HCT116 (cell line): ENCODE results near the gene CD34. TPM values are rescaled to one million over a fixed set of nuclear protein-coding genes. Genes with fewer than 3 reads are reported as not detected.

Source experiments
- ATAC-seq: fragments of 200-7000 bp; cut with Tn5 transposase; 2 replicates; pipeline ENCODE4 v1.9.1; 2020; ENCODE audit warnings: mild to moderate bottlenecking, moderate library complexity
- BruUV-seq: library from RNA; stranded (reverse); fragments of 400-500 nt; replicated peaks from 2 replicates; lab custom pipeline; 2021; lab: Mats Ljungman, UMichigan
- CTCF ChIA-PET: fragments of 300-600 bp; sonication (Branson Sonifier 250); formaldehyde crosslinking; loops from one replicate; lab custom pipeline; 2021; ENCODE audit warnings: antibody characterized with exemption; lab: Charles Lee
- POLR2A ChIA-PET: fragments of 300-600, 350-600 bp; sonication (Branson Sonifier 250); formaldehyde crosslinking; loops from one replicate; lab custom pipeline; 2021; ENCODE audit warnings: antibody characterized with exemption; lab: Charles Lee
- RAD21 ChIA-PET, 2 experiments: fragments of 300-600 bp; sonication (Branson Sonifier 250); formaldehyde crosslinking; loops; one replicate each; lab custom pipeline; 2023; ENCODE audit warnings: low total read pairs in 2 of 2; ENCODE audit not compliant: uncharacterized antibody in 2 of 2, unreplicated experiment in 2 of 2, low non-redundant PET in 1 of 2; lab: Charles Lee
- DNase-seq: peaks from one replicate; pipeline ENCODE4 v3.0.0-alpha.2; 2010; ENCODE audit warnings: low read depth, low spot score
- H2AFZ ChIP-seq: fragments of 200-600 bp; shearing (Covaris generic), sonication (generic); 2 replicates; pipeline ENCODE4 v1.6.1; 2017; ENCODE audit warnings: low read depth, mixed run types, mixed read lengths, antibody characterized with exemption, low read length; ENCODE audit not compliant: poor library complexity, severe bottlenecking
- H3K27ac ChIP-seq: 2 replicates; pipeline ENCODE4 v1.5.1; 2012; ENCODE audit warnings: low read depth, low read length
- H3K27me3 ChIP-seq: fragments of 200-600 bp; sonication (generic); 2 replicates; pipeline ENCODE4 v1.6.1; 2016; ENCODE audit warnings: mixed run types, low read length, mixed read lengths; ENCODE audit not compliant: insufficient read depth
- H3K36me3 ChIP-seq, 2 experiments: fragments of 200-500 bp in 1 of 2; fragments of 200-600 bp in 1 of 2; sonication (Bioruptor generic) in 1 of 2; sonication (generic) in 1 of 2; 2 replicates each; pipeline versions ENCODE4 v1.5.1 to v1.6.1; 2014 to 2016; ENCODE audit warnings: low read length in 2 of 2, inconsistent platforms in 1 of 2, mixed read lengths in 1 of 2, mixed run types in 1 of 2; ENCODE audit not compliant: insufficient read depth in 2 of 2, control insufficient read depth in 1 of 2
- H3K4me1 ChIP-seq, 2 experiments: fragments of 200-600 bp in 1 of 2; sonication (generic) in 1 of 2; 2 replicates each; pipeline versions ENCODE4 v1.5.1 to v1.6.1; 2012 to 2017; ENCODE audit warnings: low read length in 2 of 2, inconsistent platforms in 1 of 2, mild to moderate bottlenecking in 1 of 2, mixed read lengths in 1 of 2, mixed run types in 1 of 2, moderate library complexity in 1 of 2; ENCODE audit not compliant: insufficient read depth in 2 of 2, control insufficient read depth in 1 of 2
- H3K4me2 ChIP-seq: fragments of 200-600 bp; sonication (generic); 2 replicates; pipeline ENCODE4 v1.6.1; 2017; ENCODE audit warnings: mixed run types, low read length, mixed read lengths
- H3K4me3 ChIP-seq, 2 experiments: fragments of 200-600 bp in 1 of 2; sonication (generic) in 1 of 2; replicated peaks in 1 of 2; 2 replicates each; pipeline ENCODE4 v1.5.1; 2011 to 2016; ENCODE audit warnings: low read length in 2 of 2, control low read depth in 1 of 2, low read depth in 1 of 2, mild to moderate bottlenecking in 1 of 2, mixed read lengths in 1 of 2, mixed run types in 1 of 2
- H3K79me2 ChIP-seq: fragments of 200-600 bp; sonication (generic); 2 replicates; pipeline ENCODE4 v1.6.1; 2017; ENCODE audit warnings: mild to moderate bottlenecking, mixed run types, low read length, moderate library complexity, mixed read lengths; ENCODE audit not compliant: insufficient read depth
- H3K9ac ChIP-seq: fragments of 200-600 bp; sonication (generic); 2 replicates; pipeline ENCODE4 v1.6.1; 2016; ENCODE audit warnings: low read length, mixed read lengths
- H3K9me2 ChIP-seq: fragments of 200-600 bp; sonication (generic), shearing (Covaris generic); 2 replicates; pipeline ENCODE4 v1.6.1; 2017; ENCODE audit warnings: mixed run types, mild to moderate bottlenecking, moderate library complexity; ENCODE audit not compliant: insufficient read depth
- H3K9me3 ChIP-seq, 2 experiments: fragments of 200-500 bp in 1 of 2; fragments of 200-600 bp in 1 of 2; sonication (Bioruptor generic) in 1 of 2; sonication (generic) in 1 of 2; 2 replicates each; pipeline ENCODE4 v1.6.1; 2014 to 2017; ENCODE audit warnings: low read length in 2 of 2, mixed read lengths in 2 of 2, inconsistent platforms in 1 of 2, low read depth in 1 of 2, mild to moderate bottlenecking in 1 of 2, mixed run types in 1 of 2, moderate library complexity in 1 of 2; ENCODE audit not compliant: control insufficient read depth in 1 of 2, insufficient read depth in 1 of 2
- H4K20me1 ChIP-seq: fragments of 200-600 bp; sonication (generic), shearing (Covaris generic); 2 replicates; pipeline ENCODE4 v1.6.1; 2017; ENCODE audit warnings: mixed run types, mild to moderate bottlenecking, moderate library complexity; ENCODE audit not compliant: insufficient read depth
- EZH2phosphoT487 ChIP-seq: fragments of 200-600 bp; IDR thresholded peaks from 2 replicates; pipeline ENCODE4 v1.6.1; 2018; ENCODE audit warnings: antibody characterized with exemption, borderline replicate concordance
- RAD21 ChIP-seq: IDR thresholded peaks from 2 replicates; pipeline ENCODE4 v1.6.1; 2012; ENCODE audit warnings: low read depth, mild to moderate bottlenecking
- TCF7L2 ChIP-seq: IDR thresholded peaks from 2 replicates; pipeline ENCODE4 v1.7.0; 2011; ENCODE audit warnings: borderline replicate concordance, inconsistent platforms; ENCODE audit not compliant: insufficient read depth, insufficient read length; ENCODE audit errors: extremely low read depth
- intact Hi-C: fragments of 100-400 bp; cut with micrococcal nuclease; formaldehyde crosslinking; loops from 2 replicates; pipeline ENCODE4 v1.10.0; 2022
- total RNA-seq: library from RNA; stranded (reverse); gene quantifications from one replicate; pipeline ENCODE4 v1.2.1, GENCODE V29; 2021; ENCODE audit not compliant: unreplicated experiment
- TF ChIP-seq, protein P1 (sequence below): IDR thresholded peaks from 2 replicates; pipeline ENCODE4 v1.6.1; 2012; ENCODE audit warnings: low read depth
- TF ChIP-seq, protein P2 (sequence below), 3 experiments: fragments of 200-600 bp in 1 of 3; sonication (generic) in 1 of 3; IDR thresholded peaks in 2 of 3; conservative IDR thresholded peaks in 1 of 3; 2 replicates each; pipeline ENCODE4 v1.5.1; 2012 to 2017; ENCODE audit warnings: low read depth in 2 of 3, low read length in 2 of 3, antibody characterized with exemption in 1 of 3, borderline replicate concordance in 1 of 3, control low read depth in 1 of 3, mild to moderate bottlenecking in 1 of 3, mixed read lengths in 1 of 3, mixed run types in 1 of 3, moderate library complexity in 1 of 3; ENCODE audit not compliant: insufficient read depth in 1 of 3

CD34 gene
- total RNA-seq, 1 experiment from 2014 or later: 0.07 TPM

DNA sequence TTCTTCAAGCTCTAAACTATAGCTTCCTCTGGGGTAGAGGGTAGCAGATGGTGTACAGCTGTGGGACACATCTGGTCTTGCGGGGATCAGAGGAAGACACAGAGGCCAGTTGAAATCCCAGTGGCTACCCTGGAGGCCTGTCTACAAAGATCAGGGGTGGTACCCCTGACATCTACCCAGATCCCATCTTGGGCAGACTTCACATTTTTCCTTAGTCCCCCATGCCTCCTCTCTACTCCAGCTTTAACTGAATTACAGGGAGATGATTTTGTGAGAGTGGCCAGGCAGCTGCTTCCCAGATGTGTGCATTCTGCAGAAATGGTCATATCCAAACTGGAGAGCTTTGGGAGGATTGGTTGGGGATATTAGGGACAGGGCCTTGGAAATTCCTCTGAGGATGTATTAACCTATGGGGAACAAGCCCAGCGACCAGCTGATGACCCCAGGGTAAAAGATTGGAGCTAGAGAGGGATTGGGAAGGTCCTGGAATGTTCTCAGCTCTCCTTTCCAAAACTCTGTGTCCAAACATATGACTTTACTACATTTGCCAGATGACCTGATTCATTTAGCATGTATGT, 9.6 kb upstream of the CD34 start:
- Histone ChIP-seq H3K36me3 (no peaks in the 10 kb centered on the region), H3K4me2 (no peak overlapping the region), H3K79me2 (no peaks in the 10 kb centered on the region), H3K4me1 (no peaks in the 10 kb centered on the region), H3K9ac (no peak overlapping the region), H2AFZ (no peak overlapping the region), H3K27me3 (0 out of 2 replicates have a peak, but pooled peaks cover 6% of the 10 kb centered on the region), H3K9me3 (no peaks in the 10 kb centered on the region), H3K9me2 (no peaks in the 10 kb centered on the region), H3K27ac (no peak overlapping the region), H4K20me1 (no peaks in the 10 kb centered on the region), H3K4me3 (no peak overlapping the region)
- TF ChIP-seq, protein P1, sequence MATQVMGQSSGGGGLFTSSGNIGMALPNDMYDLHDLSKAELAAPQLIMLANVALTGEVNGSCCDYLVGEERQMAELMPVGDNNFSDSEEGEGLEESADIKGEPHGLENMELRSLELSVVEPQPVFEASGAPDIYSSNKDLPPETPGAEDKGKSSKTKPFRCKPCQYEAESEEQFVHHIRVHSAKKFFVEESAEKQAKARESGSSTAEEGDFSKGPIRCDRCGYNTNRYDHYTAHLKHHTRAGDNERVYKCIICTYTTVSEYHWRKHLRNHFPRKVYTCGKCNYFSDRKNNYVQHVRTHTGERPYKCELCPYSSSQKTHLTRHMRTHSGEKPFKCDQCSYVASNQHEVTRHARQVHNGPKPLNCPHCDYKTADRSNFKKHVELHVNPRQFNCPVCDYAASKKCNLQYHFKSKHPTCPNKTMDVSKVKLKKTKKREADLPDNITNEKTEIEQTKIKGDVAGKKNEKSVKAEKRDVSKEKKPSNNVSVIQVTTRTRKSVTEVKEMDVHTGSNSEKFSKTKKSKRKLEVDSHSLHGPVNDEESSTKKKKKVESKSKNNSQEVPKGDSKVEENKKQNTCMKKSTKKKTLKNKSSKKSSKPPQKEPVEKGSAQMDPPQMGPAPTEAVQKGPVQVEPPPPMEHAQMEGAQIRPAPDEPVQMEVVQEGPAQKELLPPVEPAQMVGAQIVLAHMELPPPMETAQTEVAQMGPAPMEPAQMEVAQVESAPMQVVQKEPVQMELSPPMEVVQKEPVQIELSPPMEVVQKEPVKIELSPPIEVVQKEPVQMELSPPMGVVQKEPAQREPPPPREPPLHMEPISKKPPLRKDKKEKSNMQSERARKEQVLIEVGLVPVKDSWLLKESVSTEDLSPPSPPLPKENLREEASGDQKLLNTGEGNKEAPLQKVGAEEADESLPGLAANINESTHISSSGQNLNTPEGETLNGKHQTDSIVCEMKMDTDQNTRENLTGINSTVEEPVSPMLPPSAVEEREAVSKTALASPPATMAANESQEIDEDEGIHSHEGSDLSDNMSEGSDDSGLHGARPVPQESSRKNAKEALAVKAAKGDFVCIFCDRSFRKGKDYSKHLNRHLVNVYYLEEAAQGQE: no peak
- TF ChIP-seq RAD21 (no peak), TCF7L2 (no peak), EZH2phosphoT487 (no peak)
- TF ChIP-seq, protein P2, sequence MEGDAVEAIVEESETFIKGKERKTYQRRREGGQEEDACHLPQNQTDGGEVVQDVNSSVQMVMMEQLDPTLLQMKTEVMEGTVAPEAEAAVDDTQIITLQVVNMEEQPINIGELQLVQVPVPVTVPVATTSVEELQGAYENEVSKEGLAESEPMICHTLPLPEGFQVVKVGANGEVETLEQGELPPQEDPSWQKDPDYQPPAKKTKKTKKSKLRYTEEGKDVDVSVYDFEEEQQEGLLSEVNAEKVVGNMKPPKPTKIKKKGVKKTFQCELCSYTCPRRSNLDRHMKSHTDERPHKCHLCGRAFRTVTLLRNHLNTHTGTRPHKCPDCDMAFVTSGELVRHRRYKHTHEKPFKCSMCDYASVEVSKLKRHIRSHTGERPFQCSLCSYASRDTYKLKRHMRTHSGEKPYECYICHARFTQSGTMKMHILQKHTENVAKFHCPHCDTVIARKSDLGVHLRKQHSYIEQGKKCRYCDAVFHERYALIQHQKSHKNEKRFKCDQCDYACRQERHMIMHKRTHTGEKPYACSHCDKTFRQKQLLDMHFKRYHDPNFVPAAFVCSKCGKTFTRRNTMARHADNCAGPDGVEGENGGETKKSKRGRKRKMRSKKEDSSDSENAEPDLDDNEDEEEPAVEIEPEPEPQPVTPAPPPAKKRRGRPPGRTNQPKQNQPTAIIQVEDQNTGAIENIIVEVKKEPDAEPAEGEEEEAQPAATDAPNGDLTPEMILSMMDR (IDR thresholded peaks at IDR 0.05 in 2 of 3, conservative IDR thresholded peaks at IDR 0.05 in 1 of 3; ENCODE audit: borderline replicate concordance in 1 of 3, insufficient read depth in 1 of 3, low read depth in 2 of 3, low read length in 2 of 3): no peak
- CTCF ChIA-PET: interaction anchor here (0.7 kb wide), 1 partner anchor 96 kb away, joined by 5 read pairs; no protein-coding TSS in a partner anchor
- no TSS peak for BruUV-seq
- DNase-seq (no peak), ATAC-seq (no peak)
- intact Hi-C loops: no loop called here
- POLR2A ChIA-PET: interaction anchor here (0.6 kb wide), 1 partner anchor 1120 kb away, joined by 3 read pairs; no protein-coding TSS in a partner anchor
- RAD21 ChIA-PET: no interaction called here
